ENCODE data around the gene MACO1.
A peak's percentile ranks its signal among the peaks of the same experiment; 100 is the strongest.

The MACO1 gene

GRCh38 chr1:25515033-25515432 is 84.3 kb downstream of the MACO1 start:
- Mint-ChIP-seq H3K4me3 (no peak overlapping the region), H3K36me3 (ENCODE audit: low read depth) (no peaks in the 10 kb centered on the region), H3K27ac (no peak overlapping the region), H3K9me3 (peaks cover 10% of the 10 kb centered on the region), H3K4me1 (no peaks in the 10 kb centered on the region), H3K27me3 (ENCODE audit: low read depth, poor library complexity) (peaks cover 16% of the 10 kb centered on the region)
- no peak for DNase-seq
- no peak for TF ChIP-seq CTCF (IDR thresholded peaks at IDR 0.05)

GRCh38 chr1:25516686-25517085 is 86.0 kb downstream of the MACO1 start:
- DNase-seq, result no peak
- no peaks in the 10 kb centered on the region for H3K4me1 Mint-ChIP-seq
- H3K9me3 Mint-ChIP-seq, result peaks cover 10% of the 10 kb centered on the region
- peaks cover 16% of the 10 kb centered on the region for H3K27me3 Mint-ChIP-seq (ENCODE audit: low read depth, poor library complexity)
- no peak overlapping the region for H3K4me3 Mint-ChIP-seq
- TF ChIP-seq CTCF (IDR thresholded peaks at IDR 0.05), result no peak
- no peak overlapping the region for H3K27ac Mint-ChIP-seq
- no peaks in the 10 kb centered on the region for H3K36me3 Mint-ChIP-seq (ENCODE audit: low read depth)

GRCh38 chr1:25517476-25518394 is 87.0 kb downstream of the MACO1 start:
- Mint-ChIP-seq H3K27ac (no peak overlapping the region), H3K36me3 (ENCODE audit: low read depth) (no peaks in the 10 kb centered on the region), H3K9me3 (peaks cover 8% of the 10 kb centered on the region), H3K4me1 (no peaks in the 10 kb centered on the region), H3K27me3 (ENCODE audit: low read depth, poor library complexity) (peaks cover 16% of the 10 kb centered on the region), H3K4me3 (no peak overlapping the region)
- no peak for DNase-seq
- TF ChIP-seq CTCF (IDR thresholded peaks at IDR 0.05), result no peak

- H3K4me1 Mint-ChIP-seq, result no peaks in the 10 kb centered on the region
- H3K27me3 Mint-ChIP-seq (ENCODE audit: low read depth, poor library complexity), result peaks cover 13% of the 10 kb centered on the region
- no peak overlapping the region for H3K27ac Mint-ChIP-seq
- no peak for DNase-seq
- H3K9me3 Mint-ChIP-seq, result no peaks in the 10 kb centered on the region
- no peaks in the 10 kb centered on the region for H3K36me3 Mint-ChIP-seq (ENCODE audit: low read depth)
- no peak overlapping the region for H3K4me3 Mint-ChIP-seq
- no peak for TF ChIP-seq CTCF (IDR thresholded peaks at IDR 0.05)
These were observed 88.9 kb downstream of the MACO1 start for GRCh38 chr1:25519624-25520023.

- DNase-seq, result peak; percentile 69
- peak; percentile 86 for TF ChIP-seq CTCF (IDR thresholded peaks at IDR 0.05)
- H3K9me3 Mint-ChIP-seq, result peaks cover 5% of the 10 kb centered on the region
- H3K4me1 Mint-ChIP-seq, result no peaks in the 10 kb centered on the region
- H3K27ac Mint-ChIP-seq, result no peak overlapping the region
- H3K4me3 Mint-ChIP-seq, result no peak overlapping the region
- no peaks in the 10 kb centered on the region for H3K36me3 Mint-ChIP-seq (ENCODE audit: low read depth)
- peaks cover 10% of the 10 kb centered on the region for H3K27me3 Mint-ChIP-seq (ENCODE audit: low read depth, poor library complexity)
These were observed 89.9 kb downstream of the MACO1 start for GRCh38 chr1:25520446-25521061.

Measured in nephron progenitor cell (in vitro differentiated cells).